H1 (cell line): ENCODE results near the gene PAOX. TPM values are rescaled to one million over a fixed set of nuclear protein-coding genes. Genes with fewer than 3 reads are reported as not detected.

Experiments used
- CTCF ChIA-PET: fragments of 300-600 bp; sonication (Branson Sonifier 250); formaldehyde crosslinking; loops from one replicate; lab custom pipeline; 2021; ENCODE audit not compliant: partially characterized antibody; lab: Charles Lee
- POLR2A ChIA-PET: fragments of 300-600 bp; sonication (Branson Sonifier 250); formaldehyde crosslinking; loops from one replicate; lab custom pipeline; 2021; ENCODE audit warnings: inconsistent platforms; ENCODE audit not compliant: partially characterized antibody; lab: Charles Lee
- DNase-seq, 2 experiments: peaks; one replicate each; pipeline versions ENCODE4 v3.0.0 to v3.0.0-alpha.2; 2010 to 2022; ENCODE audit warnings: low spot score in 2 of 2, low read depth in 1 of 2, mixed read lengths in 1 of 2
- FAIRE-seq: peaks from 2 replicates; lab custom pipeline; 2011; peaks lifted over from hg19 to GRCh38; lab: Jason Lieb, UNC
- H2AFZ ChIP-seq: 2 replicates; pipeline ENCODE4 v1.8.1; 2012; ENCODE audit warnings: low read length, inconsistent platforms
- H2AK5ac ChIP-seq: 2 replicates; pipeline ENCODE4 v1.6.1; 2013; ENCODE audit warnings: low read depth, low read length
- H2BK120ac ChIP-seq: replicated peaks from 2 replicates; pipeline ENCODE3; 2013; ENCODE audit warnings: low read depth, low read length, inconsistent platforms
- H2BK12ac ChIP-seq: 2 replicates; pipeline ENCODE4 v1.6.1; 2013; ENCODE audit warnings: low read depth, low read length
- H2BK15ac ChIP-seq: 2 replicates; pipeline ENCODE4 v1.6.1; 2013; ENCODE audit warnings: low read length
- H2BK20ac ChIP-seq: 2 replicates; pipeline ENCODE4 v1.6.1; 2013; ENCODE audit warnings: low read length
- H2BK5ac ChIP-seq: 2 replicates; pipeline ENCODE4 v1.6.1; 2013; ENCODE audit warnings: low read depth, low read length
- H3K14ac ChIP-seq: 2 replicates; pipeline ENCODE4 v1.6.1; 2013; ENCODE audit warnings: inconsistent platforms; ENCODE audit not compliant: insufficient read length
- H3K18ac ChIP-seq: 2 replicates; pipeline ENCODE4 v1.6.1; 2013; ENCODE audit warnings: low read length; ENCODE audit errors: extremely low read depth
- H3K23ac ChIP-seq: 2 replicates; pipeline ENCODE4 v1.6.1; 2013; ENCODE audit warnings: inconsistent platforms; ENCODE audit not compliant: insufficient read length
- H3K23me2 ChIP-seq: 2 replicates; pipeline ENCODE4 v1.6.1; 2013; ENCODE audit warnings: low read depth, low read length
- H3K27ac ChIP-seq: 2 replicates; pipeline ENCODE4 v1.6.1; 2011; ENCODE audit warnings: low read depth, low read length, inconsistent platforms
- H3K27me3 ChIP-seq, 4 experiments: replicated peaks in 1 of 4; 1 replicate in 1 of 4; 2 replicates in 3 of 4; pipeline versions ENCODE4 v1.6.1 to v1.8.1; 2011 to 2013; ENCODE audit warnings: low read length in 3 of 4, mild to moderate bottlenecking in 3 of 4, inconsistent platforms in 2 of 4, mixed read lengths in 2 of 4, moderate library complexity in 1 of 4; ENCODE audit not compliant: control insufficient read depth in 3 of 4, insufficient read depth in 3 of 4; ENCODE audit errors: extremely low read depth in 1 of 4
- H3K36me3 ChIP-seq, 4 experiments: 2 replicates each; pipeline versions ENCODE4 v1.6.1 to v1.8.1; 2011 to 2013; ENCODE audit warnings: mild to moderate bottlenecking in 4 of 4, low read length in 3 of 4, moderate library complexity in 2 of 4, control low read depth in 1 of 4, inconsistent platforms in 1 of 4; ENCODE audit not compliant: insufficient read depth in 4 of 4, control insufficient read depth in 2 of 4
- H3K4ac ChIP-seq: replicated peaks from 2 replicates; pipeline ENCODE3; 2013; ENCODE audit warnings: low read length, low read depth, mixed read lengths, inconsistent platforms; ENCODE audit not compliant: insufficient read length
- H3K4me1 ChIP-seq, 4 experiments: replicated peaks in 1 of 4; 1 replicate in 1 of 4; 2 replicates in 3 of 4; pipeline versions ENCODE4 v1.6.1 to v1.8.1; 2011 to 2013; ENCODE audit warnings: low read length in 3 of 4, inconsistent platforms in 2 of 4, mixed read lengths in 1 of 4; ENCODE audit not compliant: insufficient read depth in 4 of 4, control insufficient read depth in 3 of 4
- H3K4me2 ChIP-seq, 2 experiments: 2 replicates each; pipeline versions ENCODE4 v1.6.1 to v1.8.1; 2011 to 2013; ENCODE audit warnings: low read depth in 2 of 2, low read length in 2 of 2, control low read depth in 1 of 2, inconsistent platforms in 1 of 2, mild to moderate bottlenecking in 1 of 2; ENCODE audit not compliant: insufficient read depth in 1 of 2
- H3K4me3 ChIP-seq, 4 experiments: fragments of 200-600, 300-600 bp in 1 of 4; sonication (generic), shearing (Covaris generic), sonication (Bioruptor Twin) in 1 of 4; 2 replicates each; pipeline versions ENCODE4 v1.5.1 to v1.8.1; 2011 to 2016; ENCODE audit warnings: low read length in 4 of 4, low read depth in 3 of 4, control low read depth in 2 of 4, inconsistent platforms in 2 of 4, mild to moderate bottlenecking in 2 of 4, mixed read lengths in 1 of 4, moderate library complexity in 1 of 4; ENCODE audit not compliant: insufficient read depth in 2 of 4; ENCODE audit errors: extremely low read depth in 1 of 4
- H3K56ac ChIP-seq: replicated peaks from 2 replicates; pipeline ENCODE3; 2013; ENCODE audit warnings: low read depth, mild to moderate bottlenecking, mixed read lengths, low read length, inconsistent platforms; ENCODE audit not compliant: insufficient read length
- H3K79me1 ChIP-seq: 2 replicates; pipeline ENCODE4 v1.6.1; 2013; ENCODE audit warnings: low read depth, low read length, control low read depth
- H3K79me2 ChIP-seq, 2 experiments: 2 replicates each; pipeline versions ENCODE4 v1.6.1 to v1.8.1; 2012 to 2013; ENCODE audit warnings: low read length in 2 of 2, mild to moderate bottlenecking in 2 of 2, inconsistent platforms in 1 of 2; ENCODE audit not compliant: insufficient read depth in 2 of 2, control insufficient read depth in 1 of 2
- H3K9ac ChIP-seq, 4 experiments: replicated peaks in 1 of 4; 1 replicate in 1 of 4; 2 replicates in 3 of 4; pipeline versions ENCODE4 v1.6.1 to v1.8.1; 2011 to 2013; ENCODE audit warnings: low read depth in 3 of 4, low read length in 3 of 4, control low read depth in 2 of 4, mild to moderate bottlenecking in 2 of 4, moderate library complexity in 2 of 4, inconsistent platforms in 1 of 4; ENCODE audit errors: extremely low read depth in 1 of 4
- H3K9me3 ChIP-seq, 2 experiments: 2 replicates each; pipeline versions ENCODE4 v1.6.1 to v1.8.1; 2012 to 2013; ENCODE audit warnings: mild to moderate bottlenecking in 2 of 2, moderate library complexity in 2 of 2, control low read depth in 1 of 2, inconsistent platforms in 1 of 2, low read depth in 1 of 2, low read length in 1 of 2, mixed read lengths in 1 of 2; ENCODE audit not compliant: insufficient read depth in 2 of 2
- H4K20me1 ChIP-seq, 2 experiments: replicated peaks in 1 of 2; 2 replicates each; pipeline versions ENCODE3 to v1.8.1; 2011 to 2013; ENCODE audit warnings: inconsistent platforms in 2 of 2, low read length in 2 of 2, mild to moderate bottlenecking in 1 of 2; ENCODE audit not compliant: insufficient read depth in 2 of 2, control insufficient read depth in 1 of 2
- H4K5ac ChIP-seq: 2 replicates; pipeline ENCODE4 v1.6.1; 2013; ENCODE audit warnings: low read length, low read depth, mixed read lengths, inconsistent platforms; ENCODE audit not compliant: insufficient read length
- H4K8ac ChIP-seq: 2 replicates; pipeline ENCODE4 v1.8.0; 2013; ENCODE audit warnings: mild to moderate bottlenecking, moderate library complexity, low read length, inconsistent platforms; ENCODE audit not compliant: insufficient read depth; ENCODE audit errors: extremely low read depth
- H4K91ac ChIP-seq: replicated peaks from 2 replicates; pipeline ENCODE3; 2013; ENCODE audit warnings: low read length, mixed read lengths, inconsistent platforms; ENCODE audit not compliant: insufficient read length
- HDAC2 ChIP-seq, 2 experiments: fragments of 300-600 bp in 1 of 2; sonication (generic) in 1 of 2; IDR thresholded peaks; 2 replicates each; pipeline ENCODE4 v1.6.1; 2011 to 2012; ENCODE audit warnings: low read depth in 2 of 2, low read length in 2 of 2, mild to moderate bottlenecking in 2 of 2, moderate library complexity in 2 of 2, borderline replicate concordance in 1 of 2, inconsistent platforms in 1 of 2
- NRF1 ChIP-seq: IDR thresholded peaks from 2 replicates; pipeline ENCODE4 v1.6.1; 2011; ENCODE audit warnings: mild to moderate bottlenecking, low read depth, low read length, improper control_type of control experiment
- POLR2AphosphoS5 ChIP-seq: IDR thresholded peaks from 2 replicates; pipeline ENCODE4 v1.6.1; 2011; ENCODE audit warnings: low read depth, low read length
- TEAD4 ChIP-seq: IDR thresholded peaks from 2 replicates; pipeline ENCODE4 v1.6.1; 2012; ENCODE audit warnings: low read depth, low read length, inconsistent platforms, mixed read lengths
- WGBS, 2 experiments: shearing (Covaris generic) in 1 of 2; methylation state at CpG; one replicate each; pipeline versions ENCODE4 v1.1.6 to v1.1.7; 2013 to 2015; ENCODE audit warnings: low lambda C conversion rate in 2 of 2, mixed read lengths in 2 of 2, inconsistent platforms in 1 of 2, low coverage in 1 of 2, missing lambda C conversion rate in 1 of 2; ENCODE audit not compliant: insufficient replicate concordance in 2 of 2, insufficient coverage in 1 of 2, insufficient read length in 1 of 2; ENCODE audit errors: extremely low coverage in 1 of 2, missing lambda C conversion rate in 1 of 2; 5-methylcytosine and 5-hydroxymethylcytosine counted together
- long read RNA-seq, 2 experiments: library from RNA in 1 of 2; library from capped mRNA in 1 of 2; stranded (forward); transcript quantifications; one replicate each; pipeline ENCODE4 v2.0.0, GENCODE V29; 2021; ENCODE audit warnings: inconsistent platforms in 1 of 2
- polyA minus RNA-seq, 3 experiments: library from RNA; depleted of rRNA, polyadenylated mRNA; stranded (reverse); fragments of >200 nt; gene quantifications; 1 replicate in 2 of 3; 2 replicates in 1 of 3; pipeline ENCODE4 v1.2.3, GENCODE V29; 2011
- polyA plus RNA-seq, 7 experiments: library from polyadenylated mRNA; depleted of rRNA in 3 of 7; stranded (reverse) in 5 of 7; unstranded in 2 of 7; fragments of >200 nt in 5 of 7; fragments of 200-250 nt in 2 of 7; gene quantifications; 1 replicate in 5 of 7; 2 replicates in 1 of 7; 4 replicates in 1 of 7; pipeline versions ENCODE4 v1.2.1 to v1.2.3, GENCODE V29; 2011 to 2013; ENCODE audit warnings: missing spikeins in 2 of 7, mixed read lengths in 2 of 7
- total RNA-seq: library from RNA; stranded (reverse); fragmentation: NEBNext Ultra II Directional; extraction: Animal tissue kit (Norgen Biotek cat#: 25700); gene quantifications from 2 replicates; pipeline ENCODE4 v1.2.1, GENCODE V29; 2021
- TF ChIP-seq, protein P1 (sequence below): IDR thresholded peaks from 2 replicates; pipeline ENCODE4 v1.6.1; 2012; ENCODE audit warnings: inconsistent platforms

Gene PAOX
- 4.2 and 4.3 TPM in 2 replicates for total RNA-seq
- polyA plus RNA-seq (2011; rRNA removed) = 3.7 and 6.5 TPM in 2 replicates
- polyA plus RNA-seq (2011; cell fraction: cytosol; rRNA removed) = 4.5 TPM
- 7.1 TPM for polyA plus RNA-seq (2011; cell fraction: nucleus; rRNA removed)
- 3.9 to 5.0 TPM (median 4.5 TPM) in 4 replicates for polyA plus RNA-seq (2012, experiment 1 of 2)
- polyA plus RNA-seq (2012, experiment 2 of 2) = 4.7 TPM
- 2.6 TPM for polyA plus RNA-seq (2013, experiment 1 of 2)
- polyA plus RNA-seq (2013, experiment 2 of 2) = 2.5 TPM
- polyA minus RNA-seq (2011; rRNA and poly(A)+ RNA removed) = 2.3 and 2.9 TPM in 2 replicates
- 2.6 TPM for polyA minus RNA-seq (2011; cell fraction: cytosol; rRNA and poly(A)+ RNA removed)
- 3.4 TPM for polyA minus RNA-seq (2011; cell fraction: nucleus; rRNA and poly(A)+ RNA removed)
- long read RNA-seq, experiment 1, partial matches to known transcripts = 2 of 3 reads
- long read RNA-seq, experiment 1, other reads (novel, unspliced or antisense) = 0 of 3 reads
- long read RNA-seq, experiment 2 = 0 reads

DNA sequence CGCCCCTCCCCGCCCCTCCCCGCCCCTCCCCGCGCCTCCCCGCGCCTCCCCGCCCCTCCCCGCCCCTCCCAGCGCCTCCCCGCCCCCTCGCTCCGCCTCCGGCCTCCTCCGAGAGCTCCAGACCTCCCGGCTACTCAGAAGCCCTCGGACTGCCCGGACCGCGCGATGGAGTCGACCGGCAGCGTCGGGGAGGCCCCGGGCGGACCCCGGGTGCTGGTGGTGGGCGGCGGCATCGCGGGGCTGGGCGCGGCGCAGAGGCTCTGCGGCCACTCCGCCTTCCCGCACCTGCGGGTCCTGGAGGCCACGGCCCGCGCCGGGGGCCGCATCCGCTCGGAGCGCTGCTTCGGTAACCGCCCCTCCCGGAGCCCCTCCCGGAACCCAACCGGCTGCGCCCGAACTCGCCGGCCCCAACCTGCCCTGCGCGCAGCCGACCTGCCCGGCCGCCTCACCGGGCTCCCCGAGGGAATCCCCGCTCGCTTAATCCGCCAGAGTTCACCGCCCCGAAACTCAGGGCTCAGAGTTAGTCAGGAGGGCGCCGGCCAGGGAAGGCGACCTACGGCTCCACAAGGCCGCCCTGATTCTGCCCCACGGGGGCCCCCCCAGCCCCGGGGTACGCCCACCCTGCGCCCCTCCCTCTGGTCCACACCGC lies at the start of gene PAOX:
Gene PAOX (plus strand): TSS at position 111 of the 649 bp plus-strand sequence. CDS start 55 bp downstream, at position 166.
- CTCF ChIA-PET = no interaction called here
- H3K9ac ChIP-seq = peak within 1 kb of the TSS in 2 of 4 experiments; percentile 19 to 59; a peak in 3 of 7 replicates
- no peaks in the 10 kb centered on the region for H3K9me3 ChIP-seq
- H4K91ac ChIP-seq = no peak within 1 kb of the TSS
- 4% methylated on average over 32 of the region's 78 CpGs; no CpG with 5 or more reads in 1 of the 2 experiments for WGBS, 2 experiments
- FAIRE-seq = no peak
- peaks cover 15% of the 10 kb centered on the region; the same call in 1 of the 2 replicates for H3K23me2 ChIP-seq
- peak within 1 kb of the TSS; percentile 80 for H4K8ac ChIP-seq
- H3K79me2 ChIP-seq = no peaks in the 10 kb centered on the region
- H4K5ac ChIP-seq = no peak within 1 kb of the TSS
- no peak within 1 kb of the TSS for H3K14ac ChIP-seq
- POLR2A ChIA-PET = interaction anchor here (0.6 to 3.3 kb wide), 5 partner anchors 13 to 44 kb away, joined by 3 to 25 read pairs (median 9); partner anchors contain the start of genes MTG1 and PRAP1
- no peak within 1 kb of the TSS; the same call in 1 of the 2 replicates for H2BK5ac ChIP-seq
- no peaks in the 10 kb centered on the region for H3K36me3 ChIP-seq
- no peaks in the 10 kb centered on the region for H3K79me1 ChIP-seq
- H3K4ac ChIP-seq = no peak within 1 kb of the TSS
- H3K27ac ChIP-seq = no peak within 1 kb of the TSS
- H2BK120ac ChIP-seq = no peak within 1 kb of the TSS
- H2BK15ac ChIP-seq = peak within 1 kb of the TSS; percentile 61; the same call in 1 of the 2 replicates
- H3K23ac ChIP-seq = no peak within 1 kb of the TSS
- H3K4me2 ChIP-seq = peak within 1 kb of the TSS; percentile 87 to 100
- H3K4me3 ChIP-seq = peak within 1 kb of the TSS; percentile 72 to 82 (median 72)
- 0 out of 2 replicates have a peak within 1 kb of the TSS, but pooled peaks have one; percentile 9 for H2BK12ac ChIP-seq
- H2AFZ ChIP-seq = peak within 1 kb of the TSS; percentile 84
- H2BK20ac ChIP-seq = no peak within 1 kb of the TSS
- peaks cover 8 to 48% (median 29%) of the 10 kb centered on the region in 4 experiments for H3K27me3 ChIP-seq
- DNase-seq = peak in 1 of 2 experiments; percentile 76
- peaks cover 0 to 3% (median under 1%) of the 10 kb centered on the region in 4 experiments; a peak in 4 of 7 replicates for H3K4me1 ChIP-seq
- peak within 1 kb of the TSS; percentile 16 for H3K56ac ChIP-seq
- peaks cover 0 to 4% of the 10 kb centered on the region in 2 experiments for H4K20me1 ChIP-seq
- no peak within 1 kb of the TSS for H2AK5ac ChIP-seq
- H3K18ac ChIP-seq = peak within 1 kb of the TSS; percentile 48
- no peak for TF ChIP-seq HDAC2 (IDR thresholded peaks at IDR 0.05; ENCODE audit: borderline replicate concordance in 1 of 2, low read depth in 2 of 2, low read length in 2 of 2)
- no peak for TF ChIP-seq TEAD4
- no peak for TF ChIP-seq POLR2AphosphoS5
- TF ChIP-seq NRF1 = no peak
- TF ChIP-seq, protein P1, sequence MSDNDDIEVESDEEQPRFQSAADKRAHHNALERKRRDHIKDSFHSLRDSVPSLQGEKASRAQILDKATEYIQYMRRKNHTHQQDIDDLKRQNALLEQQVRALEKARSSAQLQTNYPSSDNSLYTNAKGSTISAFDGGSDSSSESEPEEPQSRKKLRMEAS = no peak
